NOMO-1 (cell line): Measurements from ENCODE around the gene IFNE.
"Not testable (repeated sequence)": the region's sequence is repeated elsewhere in the genome, so short reads cannot be mapped to it uniquely, and the experiment has no call there.

Experiments
- DNase-seq, 2 experiments: peaks; one replicate each; lab custom pipeline; 2025; ENCODE audit not compliant: unreplicated experiment in 2 of 2; lab: John Stamatoyannopoulos, UW

The IFNE gene

GRCh38 chr9:21499912-21500311 is 17.8 kb upstream of the IFNE start:
- no peak for DNase-seq

GRCh38 chr9:21491756-21492155 is 9.6 kb upstream of the IFNE start:
- no peak for DNase-seq

- no peak for DNase-seq
Observed at GRCh38 chr9:21481470-21482056, 550 bp downstream of the IFNE start.

- DNase-seq = no peak
Observed at GRCh38 chr9:21479152-21479702, 2.9 kb downstream of the IFNE start.

DNA sequence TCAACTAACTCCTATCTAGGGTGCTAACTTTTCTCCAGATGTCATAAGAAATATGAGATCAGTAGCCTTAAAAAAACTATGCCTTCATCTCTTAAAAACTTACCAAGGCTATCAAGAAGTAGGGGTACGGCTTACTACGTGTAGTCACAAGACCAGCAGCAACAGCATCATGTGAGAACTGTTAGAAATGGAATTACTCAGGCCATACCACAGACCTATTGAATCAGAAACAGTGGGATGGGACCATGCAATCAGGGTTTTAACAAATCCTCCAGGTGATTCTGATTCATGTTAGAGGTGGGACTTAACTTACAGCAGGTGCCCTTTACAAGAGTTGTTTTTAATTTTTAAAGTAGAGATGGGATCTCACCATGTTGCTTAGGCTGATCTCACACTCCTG is 4.6 kb downstream of the IFNE start:
- DNase-seq = no peak

- no peak for DNase-seq
Observed at GRCh38 chr9:21473236-21473635, 8.9 kb downstream of the IFNE start.

GRCh38 chr9:21470126-21470525 is 12.0 kb downstream of the IFNE start:
- DNase-seq = no peak

GRCh38 chr9:21465859-21466518 is 16.1 kb downstream of the IFNE start:
- DNase-seq = no peak

DNA sequence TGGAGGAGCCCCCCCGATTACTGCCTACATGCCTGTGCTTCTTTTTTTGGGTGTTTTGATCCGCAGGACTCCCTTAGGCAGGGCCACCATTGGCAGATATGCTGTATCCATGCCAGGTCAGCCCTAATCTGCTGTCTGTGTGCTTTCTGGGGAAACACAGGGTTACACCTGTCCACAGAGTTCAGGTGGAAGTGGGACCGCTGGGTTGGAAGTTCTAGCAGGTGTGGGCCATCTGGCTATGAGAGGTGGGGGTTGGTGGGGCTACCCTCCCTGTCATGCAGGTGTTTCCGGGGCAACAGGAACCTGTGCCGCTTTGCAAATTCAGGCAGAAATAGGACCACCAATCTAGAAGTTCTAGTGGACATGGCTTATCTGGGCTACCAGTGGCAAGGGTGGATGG is 17.0 kb downstream of the IFNE start:
- DNase-seq = no peak

DNA sequence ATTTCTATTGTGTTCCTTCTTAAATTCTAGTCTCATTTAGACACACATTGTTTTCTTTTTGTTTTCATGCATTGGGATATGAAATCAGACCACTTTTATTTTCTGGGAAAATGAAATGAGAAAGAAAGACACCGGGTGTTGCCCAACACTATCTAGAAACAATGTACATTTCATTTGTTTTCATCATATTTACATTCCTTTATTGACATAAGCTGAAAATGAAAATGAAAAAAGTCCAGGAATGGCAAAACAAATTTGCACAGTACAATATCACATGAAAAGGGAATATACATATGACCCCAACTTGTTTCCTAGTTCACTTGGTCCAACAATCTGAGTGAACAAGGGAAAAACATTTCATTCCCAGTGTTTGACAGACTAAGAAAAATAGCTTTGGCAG is 20.7 kb downstream of the IFNE start:
- DNase-seq = no peak

- DNase-seq = no peak
Observed at GRCh38 chr9:21455320-21455719, 26.8 kb downstream of the IFNE start.

DNA sequence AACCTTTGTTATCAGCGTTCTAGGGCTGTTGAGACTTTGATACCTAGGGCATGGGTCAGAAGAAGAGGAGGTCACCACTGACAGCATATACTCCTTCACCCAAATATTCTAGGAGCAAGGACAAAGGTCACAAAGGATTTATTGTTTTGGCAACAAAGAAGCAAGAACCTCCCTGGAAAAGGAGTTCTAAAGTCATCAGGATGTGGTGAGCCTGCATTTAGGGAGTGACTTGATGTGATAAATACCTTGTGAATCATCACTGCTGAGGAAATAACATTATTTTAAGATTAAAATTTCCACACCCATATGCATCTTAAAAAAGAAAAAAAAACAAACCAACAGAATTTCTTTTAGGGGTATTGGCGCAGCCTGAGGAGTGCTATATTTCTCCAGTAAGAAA is 28.0 kb downstream of the IFNE start:
- no peak for DNase-seq

DNA sequence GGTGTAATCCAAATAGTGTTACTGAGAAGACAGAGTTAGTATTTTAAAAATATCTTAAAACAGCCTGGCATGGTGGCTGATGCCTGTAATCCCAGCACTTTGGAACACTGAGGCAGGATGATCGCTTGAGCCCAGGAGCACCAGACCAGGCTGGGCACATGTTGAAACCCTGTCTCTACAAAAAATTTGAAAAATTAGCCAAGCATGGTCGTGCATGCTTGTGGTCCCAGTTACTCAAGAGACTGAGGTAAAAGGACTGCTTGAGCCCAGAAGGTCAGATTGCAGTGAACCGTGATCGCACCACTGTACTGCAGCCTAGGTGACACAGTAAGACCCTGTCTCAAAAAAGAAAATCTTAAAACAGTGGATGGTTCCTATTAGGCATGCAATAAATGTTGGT is 29.4 kb downstream of the IFNE start:
- no peak for DNase-seq

- DNase-seq = no peak
Observed at GRCh38 chr9:21450733-21451394, 31.2 kb downstream of the IFNE start.

GRCh38 chr9:21449312-21449711 is 32.8 kb downstream of the IFNE start:
- not testable (repeated sequence) for DNase-seq

- no peak for DNase-seq
Observed at GRCh38 chr9:21443849-21444625, 38.1 kb downstream of the IFNE start.

GRCh38 chr9:21440139-21440538 is 42.0 kb downstream of the IFNE start, which contains the start of gene IFNA1:
TSS of gene IFNA1 (plus strand) at chr9:21440439. CDS start at chr9:21440508, 69 bp downstream.
- DNase-seq = no peak

GRCh38 chr9:21435015-21435383 is 47.1 kb downstream of the IFNE start:
- not testable (repeated sequence) for DNase-seq

DNA sequence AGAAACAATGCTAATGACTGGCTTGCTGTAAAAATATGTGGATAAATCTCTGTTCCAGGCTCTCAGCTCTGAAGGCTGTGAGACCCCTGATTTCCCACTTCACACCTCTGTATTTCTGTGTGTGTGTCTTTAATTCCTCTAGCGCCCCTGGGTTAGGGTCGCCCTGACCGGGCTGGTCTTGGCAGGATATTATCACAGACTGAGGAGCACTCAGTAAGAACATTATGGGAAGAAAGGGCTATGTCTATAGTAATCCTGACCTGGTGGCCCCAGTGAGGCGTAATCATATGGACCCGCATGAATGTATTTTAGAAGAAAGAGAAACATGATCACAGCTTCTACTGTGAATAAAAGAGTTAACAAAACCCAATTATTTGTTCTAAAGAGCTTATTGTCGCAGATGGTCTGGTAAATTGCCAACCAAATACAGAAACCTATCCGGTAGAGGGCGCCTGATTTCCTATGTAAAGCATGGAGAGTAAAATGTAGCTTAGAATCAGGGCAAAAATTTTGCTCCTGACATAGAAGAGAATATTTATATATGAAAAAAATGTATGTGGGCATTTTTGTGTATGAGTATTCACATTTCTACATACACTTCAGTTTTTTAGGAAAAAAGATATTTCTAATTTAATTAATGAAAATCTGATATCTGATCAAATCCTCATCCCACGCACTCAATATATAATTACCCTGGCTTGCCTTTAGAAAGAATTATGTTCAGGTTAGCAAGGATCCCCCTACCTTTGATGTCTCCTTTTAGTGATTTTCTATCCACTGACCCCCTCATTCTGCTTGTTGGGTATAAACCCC is 47.7 kb downstream of the IFNE start:
- DNase-seq = no peak

GRCh38 chr9:21432672-21433425 is 49.3 kb downstream of the IFNE start:
- no peak for DNase-seq
